ENCODE data around the gene HILPDA.
"Not testable (repeated sequence)": the region's sequence is repeated elsewhere in the genome, so short reads cannot be mapped to it uniquely, and the experiment has no call there.

Gene HILPDA

DNA sequence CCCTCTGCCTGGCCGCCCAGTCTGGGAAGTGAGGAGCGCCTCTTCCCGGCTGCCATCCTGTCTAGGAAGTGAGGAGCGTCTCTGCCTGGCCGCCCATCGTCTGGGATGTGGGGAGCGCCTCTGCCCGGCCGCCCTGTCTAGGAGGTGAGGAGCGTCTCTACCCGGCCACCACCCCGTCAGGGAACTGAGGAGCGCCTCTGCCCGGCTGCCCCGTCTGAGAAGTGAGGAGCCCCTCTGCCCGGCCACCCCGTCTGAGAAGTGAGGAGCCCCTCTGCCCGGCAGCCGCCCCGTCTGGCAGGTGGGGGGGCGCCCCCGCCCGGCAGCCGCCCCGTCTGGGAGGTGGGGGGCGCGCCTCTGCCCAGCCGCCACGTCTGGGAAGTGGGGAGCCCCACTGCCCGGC lies 7.7 kb downstream of the HILPDA start:
- DNase-seq (ENCODE audit: low spot score), result not testable (repeated sequence)

DNA sequence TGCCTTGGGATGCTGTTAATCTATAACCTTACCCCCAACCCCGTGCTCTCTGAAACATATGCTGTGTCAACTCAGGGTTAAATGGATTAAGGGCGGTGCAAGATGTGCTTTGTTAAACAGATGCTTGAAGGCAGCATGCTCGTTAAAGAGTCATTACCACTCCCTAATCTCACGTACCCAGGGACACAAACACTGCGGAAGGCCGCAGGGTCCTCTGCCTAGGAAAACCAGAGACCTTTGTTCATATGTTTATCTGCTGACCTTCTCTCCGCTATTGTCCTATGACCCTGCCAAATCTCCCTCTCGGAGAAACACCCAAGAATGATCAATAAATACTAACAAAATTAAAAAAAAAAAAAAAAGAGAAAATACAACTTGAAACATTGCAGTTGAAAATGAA lies 8.3 kb downstream of the HILPDA start:
- DNase-seq (ENCODE audit: low spot score), result not testable (repeated sequence)

DNA sequence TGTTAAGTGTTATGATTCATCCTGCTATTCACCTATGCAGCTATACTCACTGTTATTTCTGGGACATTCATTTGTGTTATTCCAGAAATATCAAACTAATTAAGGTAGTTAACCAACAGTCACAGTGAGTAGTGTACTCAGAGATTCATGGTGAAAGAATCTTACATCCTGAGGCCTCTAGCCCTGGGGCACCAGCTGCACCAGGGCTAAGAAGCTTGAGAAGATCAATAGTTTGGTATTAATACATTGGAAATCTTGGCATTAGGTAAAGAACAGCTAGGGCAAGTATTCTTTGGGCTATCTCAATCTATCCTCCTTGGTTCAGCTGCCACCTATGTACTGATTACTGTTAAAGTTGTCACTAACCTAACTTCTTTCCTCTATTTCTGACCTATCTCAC lies 11.2 kb downstream of the HILPDA start:
- not testable (repeated sequence) for DNase-seq (ENCODE audit: low spot score)

DNA sequence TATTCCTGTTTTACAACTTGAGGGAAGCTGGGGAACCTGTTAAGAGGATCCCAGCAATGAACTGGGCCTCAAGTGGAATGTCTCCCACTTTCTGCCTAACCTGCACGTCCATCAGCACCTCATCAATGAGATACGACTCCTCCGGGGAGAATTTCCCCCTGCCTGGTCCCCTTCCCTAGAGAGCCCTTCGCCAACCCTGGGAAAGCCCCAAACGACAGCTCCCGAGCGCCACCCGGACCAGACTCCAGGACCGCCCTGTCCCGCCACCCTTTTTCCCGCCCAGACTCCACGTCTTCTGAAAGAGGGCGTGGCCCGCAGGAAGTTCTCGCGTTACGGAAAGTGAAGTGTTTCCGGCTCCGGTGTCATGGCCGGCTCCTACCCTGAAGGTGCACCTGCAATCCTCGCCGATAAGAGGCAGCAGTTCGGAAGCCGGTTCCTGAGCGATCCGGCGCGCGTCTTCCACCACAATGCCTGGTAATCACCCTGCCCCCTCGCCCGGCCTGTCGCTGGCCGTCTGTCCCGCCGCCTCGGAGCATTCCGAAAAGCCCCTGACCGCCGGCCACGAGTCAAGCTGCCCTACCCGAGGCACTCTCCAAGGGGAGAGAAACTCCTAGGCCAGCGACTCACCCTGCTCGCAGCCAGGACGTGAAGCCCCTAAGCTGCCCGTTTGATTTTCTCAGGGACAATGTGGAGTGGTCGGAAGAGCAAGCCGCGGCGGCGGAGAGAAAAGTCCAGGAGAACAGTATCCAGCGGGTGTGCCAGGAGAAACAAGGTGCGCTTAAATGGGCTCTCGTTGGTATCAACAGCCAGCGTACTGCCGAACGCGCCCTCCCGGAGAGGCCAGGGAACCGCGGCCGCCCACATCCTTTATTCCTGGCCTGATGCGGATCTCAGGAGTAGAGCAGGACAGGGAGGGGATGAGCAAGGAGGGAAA lies 21.0 kb downstream of the HILPDA start, which contains the start of gene METTL2B:
Gene METTL2B (plus strand): TSS at position 347 of the 934 bp plus-strand sequence. CDS start 18 bp downstream, at position 365.
- peak; percentile 96 for DNase-seq (ENCODE audit: low spot score)

DNA sequence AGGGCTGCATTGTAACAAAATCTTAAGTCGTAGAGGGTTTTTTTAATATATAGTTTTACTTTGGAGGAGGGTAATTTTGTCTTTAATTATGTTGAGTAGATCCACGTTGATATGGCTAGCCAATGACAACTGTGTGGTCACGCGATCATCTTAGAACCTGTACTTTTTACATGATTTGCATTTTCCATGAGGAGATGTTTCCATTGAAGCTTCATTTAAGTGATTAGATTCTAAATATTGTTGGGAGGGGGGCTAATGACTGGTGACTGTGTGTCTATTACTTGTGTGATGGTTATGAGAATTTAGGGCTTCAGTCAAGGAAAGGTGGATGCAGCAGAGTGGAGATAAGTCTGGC lies 21.6 kb downstream of the HILPDA start:
- DNase-seq (ENCODE audit: low spot score), result not testable (repeated sequence)

DNA sequence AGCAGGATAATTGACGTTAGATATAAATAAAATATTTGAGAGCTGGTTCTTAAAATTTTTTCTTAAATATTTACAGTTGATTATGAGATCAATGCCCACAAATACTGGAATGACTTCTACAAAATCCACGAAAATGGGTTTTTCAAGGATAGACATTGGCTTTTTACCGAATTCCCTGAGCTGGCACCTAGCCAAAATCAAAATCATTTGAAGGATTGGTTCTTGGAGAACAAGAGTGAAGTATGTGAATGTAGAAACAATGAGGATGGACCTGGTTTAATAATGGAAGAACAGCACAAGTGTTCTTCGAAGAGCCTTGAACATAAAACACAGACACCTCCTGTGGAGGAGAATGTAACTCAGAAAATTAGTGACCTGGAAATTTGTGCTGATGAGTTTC lies 23.4 kb downstream of the HILPDA start:
- DNase-seq (ENCODE audit: low spot score), result not testable (repeated sequence)

DNA sequence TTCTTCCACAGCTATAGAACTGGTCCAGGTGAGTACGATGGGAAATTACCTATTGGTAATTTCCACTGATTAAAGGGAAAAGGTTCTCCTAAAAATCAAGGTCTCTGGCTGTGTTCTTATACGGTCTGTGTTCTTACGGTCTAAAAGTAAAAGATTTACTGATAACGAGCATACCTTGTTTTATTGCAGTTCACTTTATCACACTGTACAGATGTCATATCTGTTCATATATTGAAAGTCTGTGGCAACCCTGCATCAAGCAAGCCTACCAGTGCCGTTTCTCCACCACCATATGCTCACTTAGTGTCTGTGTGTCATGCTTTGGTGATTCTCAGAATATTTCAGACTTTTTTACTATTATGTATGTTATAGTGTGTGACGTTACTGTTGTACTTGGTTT lies 32.5 kb downstream of the HILPDA start:
- DNase-seq (ENCODE audit: low spot score), result not testable (repeated sequence)

DNA sequence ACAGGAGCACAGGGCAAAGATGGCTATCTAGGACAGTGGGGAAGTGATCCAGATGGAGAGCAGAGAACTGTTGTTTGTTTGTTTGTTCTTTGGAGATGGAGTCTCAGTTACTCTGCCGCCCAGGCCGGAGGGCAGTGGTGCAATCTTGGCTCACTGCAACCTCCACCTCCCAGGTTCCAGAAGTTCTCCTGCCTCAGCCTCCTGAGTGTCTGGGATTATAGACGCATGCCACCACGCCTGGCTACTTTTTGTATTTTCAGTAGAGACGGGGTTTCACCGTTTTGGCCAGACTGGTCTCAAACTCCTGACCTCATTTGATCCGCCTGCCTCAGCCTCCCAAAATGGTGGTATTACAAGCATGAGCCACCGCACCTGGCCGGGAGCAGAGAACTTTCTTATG lies 41.7 kb downstream of the HILPDA start:
- DNase-seq (ENCODE audit: low spot score), result no peak

DNA sequence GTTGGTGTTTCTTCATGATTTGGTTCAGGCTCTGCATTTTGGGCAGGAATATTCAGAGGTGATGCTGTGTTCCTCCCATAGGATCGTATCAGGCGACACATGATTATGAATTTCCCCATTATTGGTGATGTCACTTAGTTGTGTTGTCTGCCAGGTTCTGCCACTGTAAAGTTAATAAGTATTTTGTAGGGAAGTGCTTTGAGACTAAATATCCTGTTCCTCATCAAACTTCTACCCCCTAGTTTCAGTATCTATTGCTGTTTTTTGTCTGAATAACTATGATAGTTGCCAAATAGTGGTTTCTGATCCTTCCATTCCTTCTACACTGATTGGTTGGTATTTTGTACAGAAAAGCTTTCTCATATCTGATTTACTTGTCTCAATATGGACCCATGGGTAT lies 49.7 kb downstream of the HILPDA start:
- DNase-seq (ENCODE audit: low spot score), result not testable (repeated sequence)

DNA sequence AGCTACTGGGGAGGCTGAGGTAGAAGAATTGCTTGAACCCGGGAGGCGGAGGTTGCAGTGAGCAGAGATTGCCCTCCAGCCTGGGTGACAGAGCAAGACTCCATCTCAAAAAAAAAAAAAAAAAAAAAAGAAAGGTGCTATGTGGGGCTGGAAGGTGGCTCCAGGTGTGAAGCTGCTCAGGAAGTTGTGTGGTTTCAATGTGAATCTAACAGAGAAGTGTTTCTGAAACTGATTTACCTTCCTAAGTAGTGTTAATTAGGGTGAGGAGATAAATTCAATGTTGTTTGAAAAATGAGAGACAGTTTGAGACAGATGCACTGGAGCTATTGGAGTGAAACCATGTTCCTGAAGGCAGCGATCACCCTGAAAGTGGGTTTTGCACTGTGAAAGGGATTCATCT lies 51.1 kb downstream of the HILPDA start:
- not testable (repeated sequence) for DNase-seq (ENCODE audit: low spot score)

DNA sequence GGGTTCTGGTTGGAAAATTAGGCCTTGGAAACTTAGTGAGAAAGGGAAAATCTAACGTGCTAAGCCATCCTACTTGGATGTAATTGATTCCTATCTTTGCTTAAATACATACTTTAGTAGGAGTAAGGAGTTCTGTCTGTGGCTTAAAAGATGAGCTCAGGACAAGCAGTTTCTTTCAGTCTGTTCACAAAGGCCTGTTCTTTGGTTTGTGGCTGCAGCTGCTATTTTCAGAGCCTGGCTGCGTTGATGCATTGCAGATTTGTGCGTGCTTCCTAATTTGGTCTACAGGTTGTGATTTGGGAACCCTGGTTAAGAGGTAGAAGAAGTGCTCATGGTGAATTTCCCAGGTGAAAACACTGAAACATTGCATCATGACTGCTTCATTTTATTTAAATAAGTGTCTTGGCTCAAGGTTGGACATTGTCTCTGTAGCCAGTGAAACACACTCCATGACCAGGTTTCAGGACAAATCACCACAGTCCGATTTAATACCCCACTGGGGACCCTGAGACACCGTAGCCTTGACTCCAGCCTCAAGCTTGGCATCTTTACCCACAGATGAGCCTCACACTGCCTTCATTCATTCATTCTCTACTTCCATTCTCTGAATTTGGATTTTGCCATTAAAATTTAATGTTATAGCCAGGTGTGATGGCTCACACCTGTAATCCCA lies 51.8 kb downstream of the HILPDA start:
- DNase-seq (ENCODE audit: low spot score), result not testable (repeated sequence)
